ENCODE data around the gene ERCC6L2. TPM values are rescaled to one million over a fixed set of nuclear protein-coding genes. Genes with fewer than 3 reads are reported as not detected.
A peak's percentile ranks its signal among the peaks of the same experiment; 100 is the strongest.

Gene ERCC6L2
- total and polyA plus RNA-seq, 10 of the 15 experiments (the other 5 are each of a cell fraction or from before 2014, with no cell fraction given): 8.1 to 45.0 (median 22.6) TPM

DNA sequence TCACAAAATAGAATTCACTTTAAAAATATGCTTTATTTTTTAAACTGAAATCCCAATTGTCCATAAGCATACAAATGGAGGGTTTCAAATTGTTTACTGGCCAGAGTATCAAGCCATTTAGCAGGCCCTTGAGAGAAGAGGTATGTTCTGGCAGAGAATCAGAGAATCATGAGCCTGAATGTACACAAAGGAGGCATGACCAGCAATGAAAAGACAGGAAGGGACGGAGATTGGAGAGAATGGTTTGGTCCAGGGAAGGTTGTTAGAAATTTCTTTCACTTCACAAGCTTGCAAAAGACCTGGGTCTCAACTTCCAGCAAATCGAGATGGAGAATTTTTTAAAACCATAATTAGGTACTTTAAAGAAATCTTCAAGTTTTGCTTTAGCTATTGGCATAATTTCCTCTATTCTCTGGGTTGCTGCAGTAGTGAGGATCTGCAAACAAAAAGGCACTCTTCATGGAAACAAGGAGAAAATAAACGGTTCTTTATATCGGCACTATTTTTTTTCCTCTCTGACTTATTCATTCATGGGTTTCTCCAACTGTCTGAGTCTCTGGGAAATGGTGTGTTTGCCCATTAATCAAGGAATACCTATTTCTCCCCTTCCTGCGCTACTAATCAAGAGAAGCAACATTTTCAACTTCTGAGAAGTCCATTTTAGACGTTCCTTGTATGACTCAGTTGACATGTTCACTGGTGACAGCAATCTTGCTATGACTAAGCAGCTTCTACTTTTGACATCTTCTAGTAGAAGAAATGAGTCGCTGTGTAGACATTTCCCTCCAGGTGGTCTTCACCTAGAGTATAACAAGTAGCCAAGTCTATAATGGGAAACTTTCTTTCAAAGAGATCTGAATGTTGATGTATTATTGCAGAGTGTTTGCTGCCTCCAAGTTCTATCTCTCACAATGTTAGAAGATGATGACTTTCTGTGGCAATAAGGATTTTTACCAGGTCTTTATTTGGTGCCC, 23.1 kb upstream of the ERCC6L2 start (continued):
- TF ChIP-seq ETV6 (conservative IDR thresholded peaks at IDR 0.05 in 1 of 2, IDR thresholded peaks at IDR 0.05 in 1 of 2; ENCODE audit: borderline replicate concordance in 1 of 2, low read depth in 1 of 2): peak in 1 of 2 experiments; percentile 95; a peak in 2 of 4 replicates
- peak; percentile 100 for TF ChIP-seq NFIC (IDR thresholded peaks at IDR 0.05; ENCODE audit: low read depth, low read length)
- peak; percentile 77 for TF ChIP-seq ZSCAN29 (IDR thresholded peaks at IDR 0.05)
- TF ChIP-seq, protein P1, sequence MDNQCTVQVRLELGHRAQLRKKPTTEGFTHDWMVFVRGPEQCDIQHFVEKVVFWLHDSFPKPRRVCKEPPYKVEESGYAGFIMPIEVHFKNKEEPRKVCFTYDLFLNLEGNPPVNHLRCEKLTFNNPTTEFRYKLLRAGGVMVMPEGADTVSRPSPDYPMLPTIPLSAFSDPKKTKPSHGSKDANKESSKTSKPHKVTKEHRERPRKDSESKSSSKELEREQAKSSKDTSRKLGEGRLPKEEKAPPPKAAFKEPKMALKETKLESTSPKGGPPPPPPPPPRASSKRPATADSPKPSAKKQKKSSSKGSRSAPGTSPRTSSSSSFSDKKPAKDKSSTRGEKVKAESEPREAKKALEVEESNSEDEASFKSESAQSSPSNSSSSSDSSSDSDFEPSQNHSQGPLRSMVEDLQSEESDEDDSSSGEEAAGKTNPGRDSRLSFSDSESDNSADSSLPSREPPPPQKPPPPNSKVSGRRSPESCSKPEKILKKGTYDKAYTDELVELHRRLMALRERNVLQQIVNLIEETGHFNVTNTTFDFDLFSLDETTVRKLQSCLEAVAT (IDR thresholded peaks at IDR 0.05): no peak
- 0 out of 2 replicates have a peak, but pooled peaks have one; percentile 16 for TF ChIP-seq KDM1A (IDR thresholded peaks at IDR 0.05; ENCODE audit: borderline replicate concordance)
- TF ChIP-seq, protein P2, sequence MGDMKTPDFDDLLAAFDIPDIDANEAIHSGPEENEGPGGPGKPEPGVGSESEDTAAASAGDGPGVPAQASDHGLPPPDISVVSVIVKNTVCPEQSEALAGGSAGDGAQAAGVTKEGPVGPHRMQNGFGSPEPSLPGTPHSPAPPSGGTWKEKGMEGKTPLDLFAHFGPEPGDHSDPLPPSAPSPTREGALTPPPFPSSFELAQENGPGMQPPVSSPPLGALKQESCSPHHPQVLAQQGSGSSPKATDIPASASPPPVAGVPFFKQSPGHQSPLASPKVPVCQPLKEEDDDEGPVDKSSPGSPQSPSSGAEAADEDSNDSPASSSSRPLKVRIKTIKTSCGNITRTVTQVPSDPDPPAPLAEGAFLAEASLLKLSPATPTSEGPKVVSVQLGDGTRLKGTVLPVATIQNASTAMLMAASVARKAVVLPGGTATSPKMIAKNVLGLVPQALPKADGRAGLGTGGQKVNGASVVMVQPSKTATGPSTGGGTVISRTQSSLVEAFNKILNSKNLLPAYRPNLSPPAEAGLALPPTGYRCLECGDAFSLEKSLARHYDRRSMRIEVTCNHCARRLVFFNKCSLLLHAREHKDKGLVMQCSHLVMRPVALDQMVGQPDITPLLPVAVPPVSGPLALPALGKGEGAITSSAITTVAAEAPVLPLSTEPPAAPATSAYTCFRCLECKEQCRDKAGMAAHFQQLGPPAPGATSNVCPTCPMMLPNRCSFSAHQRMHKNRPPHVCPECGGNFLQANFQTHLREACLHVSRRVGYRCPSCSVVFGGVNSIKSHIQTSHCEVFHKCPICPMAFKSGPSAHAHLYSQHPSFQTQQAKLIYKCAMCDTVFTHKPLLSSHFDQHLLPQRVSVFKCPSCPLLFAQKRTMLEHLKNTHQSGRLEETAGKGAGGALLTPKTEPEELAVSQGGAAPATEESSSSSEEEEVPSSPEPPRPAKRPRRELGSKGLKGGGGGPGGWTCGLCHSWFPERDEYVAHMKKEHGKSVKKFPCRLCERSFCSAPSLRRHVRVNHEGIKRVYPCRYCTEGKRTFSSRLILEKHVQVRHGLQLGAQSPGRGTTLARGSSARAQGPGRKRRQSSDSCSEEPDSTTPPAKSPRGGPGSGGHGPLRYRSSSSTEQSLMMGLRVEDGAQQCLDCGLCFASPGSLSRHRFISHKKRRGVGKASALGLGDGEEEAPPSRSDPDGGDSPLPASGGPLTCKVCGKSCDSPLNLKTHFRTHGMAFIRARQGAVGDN (IDR thresholded peaks at IDR 0.05): no peak
- 0 out of 2 replicates have a peak, but pooled peaks have one; percentile 18 for TF ChIP-seq ASH2L (IDR thresholded peaks at IDR 0.05; ENCODE audit: borderline replicate concordance, low read depth)
- peak; percentile 92 for TF ChIP-seq PML (IDR thresholded peaks at IDR 0.05; ENCODE audit: low read length)
- TF ChIP-seq, protein P3, sequence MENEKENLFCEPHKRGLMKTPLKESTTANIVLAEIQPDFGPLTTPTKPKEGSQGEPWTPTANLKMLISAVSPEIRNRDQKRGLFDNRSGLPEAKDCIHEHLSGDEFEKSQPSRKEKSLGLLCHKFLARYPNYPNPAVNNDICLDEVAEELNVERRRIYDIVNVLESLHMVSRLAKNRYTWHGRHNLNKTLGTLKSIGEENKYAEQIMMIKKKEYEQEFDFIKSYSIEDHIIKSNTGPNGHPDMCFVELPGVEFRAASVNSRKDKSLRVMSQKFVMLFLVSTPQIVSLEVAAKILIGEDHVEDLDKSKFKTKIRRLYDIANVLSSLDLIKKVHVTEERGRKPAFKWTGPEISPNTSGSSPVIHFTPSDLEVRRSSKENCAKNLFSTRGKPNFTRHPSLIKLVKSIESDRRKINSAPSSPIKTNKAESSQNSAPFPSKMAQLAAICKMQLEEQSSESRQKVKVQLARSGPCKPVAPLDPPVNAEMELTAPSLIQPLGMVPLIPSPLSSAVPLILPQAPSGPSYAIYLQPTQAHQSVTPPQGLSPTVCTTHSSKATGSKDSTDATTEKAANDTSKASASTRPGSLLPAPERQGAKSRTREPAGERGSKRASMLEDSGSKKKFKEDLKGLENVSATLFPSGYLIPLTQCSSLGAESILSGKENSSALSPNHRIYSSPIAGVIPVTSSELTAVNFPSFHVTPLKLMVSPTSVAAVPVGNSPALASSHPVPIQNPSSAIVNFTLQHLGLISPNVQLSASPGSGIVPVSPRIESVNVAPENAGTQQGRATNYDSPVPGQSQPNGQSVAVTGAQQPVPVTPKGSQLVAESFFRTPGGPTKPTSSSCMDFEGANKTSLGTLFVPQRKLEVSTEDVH (IDR thresholded peaks at IDR 0.05; ENCODE audit: low read depth, partially characterized antibody): no peak
- TF ChIP-seq, protein P4, sequence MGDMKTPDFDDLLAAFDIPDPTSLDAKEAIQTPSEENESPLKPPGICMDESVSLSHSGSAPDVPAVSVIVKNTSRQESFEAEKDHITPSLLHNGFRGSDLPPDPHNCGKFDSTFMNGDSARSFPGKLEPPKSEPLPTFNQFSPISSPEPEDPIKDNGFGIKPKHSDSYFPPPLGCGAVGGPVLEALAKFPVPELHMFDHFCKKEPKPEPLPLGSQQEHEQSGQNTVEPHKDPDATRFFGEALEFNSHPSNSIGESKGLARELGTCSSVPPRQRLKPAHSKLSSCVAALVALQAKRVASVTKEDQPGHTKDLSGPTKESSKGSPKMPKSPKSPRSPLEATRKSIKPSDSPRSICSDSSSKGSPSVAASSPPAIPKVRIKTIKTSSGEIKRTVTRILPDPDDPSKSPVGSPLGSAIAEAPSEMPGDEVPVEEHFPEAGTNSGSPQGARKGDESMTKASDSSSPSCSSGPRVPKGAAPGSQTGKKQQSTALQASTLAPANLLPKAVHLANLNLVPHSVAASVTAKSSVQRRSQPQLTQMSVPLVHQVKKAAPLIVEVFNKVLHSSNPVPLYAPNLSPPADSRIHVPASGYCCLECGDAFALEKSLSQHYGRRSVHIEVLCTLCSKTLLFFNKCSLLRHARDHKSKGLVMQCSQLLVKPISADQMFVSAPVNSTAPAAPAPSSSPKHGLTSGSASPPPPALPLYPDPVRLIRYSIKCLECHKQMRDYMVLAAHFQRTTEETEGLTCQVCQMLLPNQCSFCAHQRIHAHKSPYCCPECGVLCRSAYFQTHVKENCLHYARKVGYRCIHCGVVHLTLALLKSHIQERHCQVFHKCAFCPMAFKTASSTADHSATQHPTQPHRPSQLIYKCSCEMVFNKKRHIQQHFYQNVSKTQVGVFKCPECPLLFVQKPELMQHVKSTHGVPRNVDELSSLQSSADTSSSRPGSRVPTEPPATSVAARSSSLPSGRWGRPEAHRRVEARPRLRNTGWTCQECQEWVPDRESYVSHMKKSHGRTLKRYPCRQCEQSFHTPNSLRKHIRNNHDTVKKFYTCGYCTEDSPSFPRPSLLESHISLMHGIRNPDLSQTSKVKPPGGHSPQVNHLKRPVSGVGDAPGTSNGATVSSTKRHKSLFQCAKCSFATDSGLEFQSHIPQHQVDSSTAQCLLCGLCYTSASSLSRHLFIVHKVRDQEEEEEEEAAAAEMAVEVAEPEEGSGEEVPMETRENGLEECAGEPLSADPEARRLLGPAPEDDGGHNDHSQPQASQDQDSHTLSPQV (IDR thresholded peaks at IDR 0.05): no peak
- TF ChIP-seq CBX5 (IDR thresholded peaks at IDR 0.05; ENCODE audit: low read depth): peak; percentile 93; the same call in 1 of the 2 replicates
- TF ChIP-seq, protein P5, sequence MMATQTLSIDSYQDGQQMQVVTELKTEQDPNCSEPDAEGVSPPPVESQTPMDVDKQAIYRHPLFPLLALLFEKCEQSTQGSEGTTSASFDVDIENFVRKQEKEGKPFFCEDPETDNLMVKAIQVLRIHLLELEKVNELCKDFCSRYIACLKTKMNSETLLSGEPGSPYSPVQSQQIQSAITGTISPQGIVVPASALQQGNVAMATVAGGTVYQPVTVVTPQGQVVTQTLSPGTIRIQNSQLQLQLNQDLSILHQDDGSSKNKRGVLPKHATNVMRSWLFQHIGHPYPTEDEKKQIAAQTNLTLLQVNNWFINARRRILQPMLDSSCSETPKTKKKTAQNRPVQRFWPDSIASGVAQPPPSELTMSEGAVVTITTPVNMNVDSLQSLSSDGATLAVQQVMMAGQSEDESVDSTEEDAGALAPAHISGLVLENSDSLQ (IDR thresholded peaks at IDR 0.05): peak; percentile 67

All from GM12878 (cell line).